HepG2 (cell line): Measurements from ENCODE around the gene PKNOX2. TPM values are rescaled to one million over a fixed set of nuclear protein-coding genes. Genes with fewer than 3 reads are reported as not detected.

Experiments
- ATAC-seq: fragments of 200-7000 bp; cut with Tn5 transposase; 3 replicates; pipeline ENCODE4 v1.9.1; 2020; ENCODE audit warnings: mild to moderate bottlenecking, moderate library complexity
- BruUV-seq: library from RNA; stranded (reverse); fragments of 400-500 nt; replicated peaks from 2 replicates; lab custom pipeline; 2021; lab: Mats Ljungman, UMichigan
- CTCF ChIA-PET: fragments of 300-600 bp; formaldehyde crosslinking; extraction: SDS; loops from one replicate; lab custom pipeline; 2021; ENCODE audit warnings: low total read pairs, inconsistent platforms, low intra/inter-chr PET ratio; lab: Yijun Ruan, JAX
- POLR2A ChIA-PET: fragments of 350-600 bp; sonication (Branson Sonifier 250); formaldehyde crosslinking; loops from one replicate; lab custom pipeline; 2020; ENCODE audit warnings: antibody characterized with exemption, inconsistent platforms; lab: Yijun Ruan, JAX
- DNase-seq: peaks from one replicate; pipeline ENCODE4 v3.0.0-alpha.2; 2015; ENCODE audit warnings: low spot score
- FAIRE-seq: peaks from 3 replicates; lab custom pipeline; 2011; peaks lifted over from hg19 to GRCh38; lab: Jason Lieb, UNC
- H2AFZ ChIP-seq: one replicate; pipeline ENCODE4 v1.6.1; 2011; ENCODE audit warnings: low read length, inconsistent platforms
- H3K27ac ChIP-seq: fragments of 300-600 bp; 3 replicates; pipeline ENCODE4 v1.8.0; 2011; ENCODE audit warnings: mixed run types, mild to moderate bottlenecking, mixed read lengths, low read length, inconsistent platforms; ENCODE audit not compliant: insufficient read depth; ENCODE audit errors: extremely low read length
- H3K27me3 ChIP-seq, 2 experiments: fragments of 200-600 bp in 1 of 2; 2 replicates in 1 of 2; 3 replicates in 1 of 2; pipeline versions ENCODE4 v1.6.0 to v1.8.0; 2011; ENCODE audit warnings: low read length in 2 of 2, mild to moderate bottlenecking in 2 of 2, moderate library complexity in 2 of 2, inconsistent platforms in 1 of 2; ENCODE audit not compliant: insufficient read depth in 2 of 2, control insufficient read depth in 1 of 2
- H3K36me3 ChIP-seq, 2 experiments: fragments of 200-600 bp in 1 of 2; replicated peaks in 1 of 2; 2 replicates in 1 of 2; 3 replicates in 1 of 2; pipeline versions ENCODE4 v1.5.1 to v1.8.0; 2011; ENCODE audit warnings: low read length in 2 of 2, inconsistent platforms in 1 of 2; ENCODE audit not compliant: insufficient read depth in 2 of 2, control insufficient read depth in 1 of 2
- H3K4me1 ChIP-seq: 2 replicates; pipeline ENCODE4 v1.5.1; 2012; ENCODE audit warnings: low read length, inconsistent platforms; ENCODE audit not compliant: insufficient read depth
- H3K4me2 ChIP-seq: 2 replicates; pipeline ENCODE4 v1.6.0; 2011; ENCODE audit warnings: low read depth, low read length, inconsistent platforms
- H3K4me3 ChIP-seq, 3 experiments: fragments of 200-600 bp in 1 of 3; sonication (generic), shearing (Covaris generic) in 1 of 3; replicated peaks in 1 of 3; 2 replicates each; pipeline ENCODE4 v1.5.1; 2011 to 2016; ENCODE audit warnings: low read length in 3 of 3, inconsistent platforms in 2 of 3, low read depth in 2 of 3, mild to moderate bottlenecking in 2 of 3, control low read depth in 1 of 3, mixed read lengths in 1 of 3; ENCODE audit not compliant: insufficient read depth in 1 of 3
- H3K79me2 ChIP-seq: one replicate; pipeline ENCODE4 v1.6.1; 2011; ENCODE audit warnings: low read length, inconsistent platforms; ENCODE audit not compliant: insufficient read depth
- H3K9ac ChIP-seq: 2 replicates; pipeline ENCODE4 v1.6.0; 2011; ENCODE audit warnings: mild to moderate bottlenecking, low read depth, low read length, inconsistent platforms; ENCODE audit not compliant: insufficient read depth
- H3K9me3 ChIP-seq: 2 replicates; pipeline ENCODE4 v1.5.1; 2012; ENCODE audit warnings: mild to moderate bottlenecking, low read length
- H4K20me1 ChIP-seq: 2 replicates; pipeline ENCODE4 v1.6.0; 2011; ENCODE audit warnings: inconsistent platforms, mild to moderate bottlenecking, low read length, moderate library complexity; ENCODE audit not compliant: insufficient read depth
- BHLHE40 ChIP-seq: IDR thresholded peaks from 2 replicates; pipeline ENCODE4 v1.6.1; 2011; ENCODE audit warnings: low read length, improper control_type of control experiment
- CAMTA2 ChIP-seq: sonication (generic); formaldehyde crosslinking; IDR thresholded peaks from 2 replicates; pipeline ENCODE4 v1.4.0; 2020; ENCODE audit warnings: mild to moderate bottlenecking, missing genetic modification reagents, borderline replicate concordance
- FOXP4 ChIP-seq: sonication (generic); formaldehyde crosslinking; IDR thresholded peaks from 2 replicates; pipeline ENCODE4 v1.4.0; 2020; ENCODE audit warnings: missing genetic modification reagents
- NR1H2 ChIP-seq: sonication (generic); formaldehyde crosslinking; IDR thresholded peaks from 2 replicates; pipeline ENCODE4 v1.8.1; 2022; ENCODE audit warnings: low read depth, missing genetic modification reagents, borderline replicate concordance
- NR2F1 ChIP-seq, 2 experiments: fragments of 450-650 bp in 1 of 2; formaldehyde crosslinking in 1 of 2; IDR thresholded peaks; 2 replicates each; pipeline versions ENCODE4 v1.5.0 to v1.6.1; 2016 to 2020; ENCODE audit warnings: mild to moderate bottlenecking in 1 of 2, missing compliant biosample characterization in 1 of 2, missing genetic modification reagents in 1 of 2, moderate library complexity in 1 of 2
- RFX5 ChIP-seq: IDR thresholded peaks from 2 replicates; pipeline ENCODE4 v1.6.1; 2011; ENCODE audit warnings: low read depth, low read length, improper control_type of control experiment
- TGIF2 ChIP-seq: IDR thresholded peaks from 2 replicates; pipeline ENCODE4 v1.6.1; 2016; ENCODE audit warnings: control low read depth, missing compliant biosample characterization
- ZMAT3 ChIP-seq: sonication (generic); formaldehyde crosslinking; conservative IDR thresholded peaks from 2 replicates; pipeline ENCODE4 v1.7.0; 2021; ENCODE audit warnings: missing genetic modification reagents
- ZNF549 ChIP-seq: sonication (generic); formaldehyde crosslinking; IDR thresholded peaks from 2 replicates; pipeline ENCODE4 v1.5.0; 2020; ENCODE audit warnings: missing genetic modification reagents
- ZNF766 ChIP-seq: sonication (generic); formaldehyde crosslinking; IDR thresholded peaks from 2 replicates; pipeline ENCODE4 v1.5.0; 2020; ENCODE audit warnings: missing genetic modification reagents, borderline replicate concordance
- WGBS: methylation state at CpG from one replicate; pipeline ENCODE4 v1.1.6; 2017; ENCODE audit warnings: low lambda C conversion rate; 5-methylcytosine and 5-hydroxymethylcytosine counted together
- in situ Hi-C: cut with HindIII; loops from 2 replicates; pipeline ENCODE4 v1.10.0; 2017; ENCODE audit warnings: low pct_unique_long_range_greater_than_20kb; ENCODE audit not compliant: extremely low pct_ligation_motif_present
- intact Hi-C: fragments of 100-400 bp; cut with micrococcal nuclease; formaldehyde crosslinking; loops from one replicate; pipeline ENCODE4 v1.10.0; 2022; ENCODE audit not compliant: unreplicated experiment
- polyA plus RNA-seq, 8 experiments: library from polyadenylated mRNA; depleted of rRNA in 3 of 8; stranded (reverse) in 7 of 8; unstranded in 1 of 8; fragments of >200 nt; fragmentation: Illumina TruSeq in 4 of 8; extraction: Trizol in 4 of 8; gene quantifications; 2 replicates each; pipeline versions ENCODE4 v1.2.1 to v1.2.3, GENCODE V29; 2011 to 2016; ENCODE audit warnings: low read depth in 4 of 8, missing spikeins in 1 of 8, mixed read lengths in 1 of 8; ENCODE audit not compliant: insufficient read depth in 1 of 8
- total RNA-seq, 5 experiments: library from RNA; depleted of rRNA; stranded (reverse); fragments of >200 nt; fragmentation: Illumina TruSeq; extraction: Trizol; gene quantifications; 2 replicates each; pipeline ENCODE4 v1.2.3, GENCODE V29; 2016; ENCODE audit warnings: low read depth in 1 of 5

PKNOX2 gene
- total and polyA plus RNA-seq, 2 of the 13 experiments (the other 11 are each of a cell fraction or from before 2014, with no cell fraction given): not detected

- Histone ChIP-seq H3K4me1 (no peaks in the 10 kb centered on the region), H4K20me1 (no peaks in the 10 kb centered on the region), H3K27me3 (peaks cover 2 to 33% of the 10 kb centered on the region in 2 experiments; a peak in 3 of 5 replicates), H3K9me3 (no peaks in the 10 kb centered on the region), H3K4me3 (no peak overlapping the region), H2AFZ (no peak overlapping the region), H3K4me2 (no peak overlapping the region), H3K9ac (no peak overlapping the region), H3K79me2 (no peaks in the 10 kb centered on the region), H3K36me3 (no peaks in the 10 kb centered on the region), H3K27ac (no peak overlapping the region)
- ATAC-seq: no peak
- no peak for FAIRE-seq
- no peak for TF ChIP-seq NR2F1 (CRISPR knock-in tag; IDR thresholded peaks at IDR 0.05)
- no peak for TF ChIP-seq TGIF2 (CRISPR knock-in tag)
- TF ChIP-seq ZMAT3: no peak
- no peak for TF ChIP-seq FOXP4 (CRISPR knock-in tag)
- TF ChIP-seq NR1H2 (CRISPR knock-in tag): no peak
- TF ChIP-seq BHLHE40: no peak
- no peak for TF ChIP-seq ZNF766
- no peak for TF ChIP-seq CAMTA2 (CRISPR knock-in tag)
- TF ChIP-seq ZNF549 (CRISPR knock-in tag): no peak
- TF ChIP-seq RFX5: no peak
- no TSS peak for BruUV-seq
- CTCF ChIA-PET: no interaction called here
- WGBS: 0% methylated on average over 2 of the region's 3 CpGs
- no peak for DNase-seq
- in situ Hi-C loops (no loop called here), intact Hi-C loops (no loop called here)
- POLR2A ChIA-PET: no interaction called here
These were observed 136.3 kb downstream of the PKNOX2 start for GRCh38 chr11:125300791-125301218.
